ENCODE results near the gene HSPE1. TPM values are rescaled to one million over a fixed set of nuclear protein-coding genes. Genes with fewer than 3 reads are reported as not detected.

HSPE1 gene
- total RNA-seq, 1 experiment from 2014 or later: 343 TPM

Small RNA genes within 50 kb of the gene (small RNA-seq; reads per million reads assigned to genes)
- 0 reads per million in 2 experiments for gene AC020550.1

Other genes with a start within 250 kb of the HSPE1 start
- 18.4 and 20.8 TPM in 2 replicates for gene ANKRD44, start 189.6 kb upstream of the HSPE1 start, total RNA-seq (2014; rRNA removed; shearing (Covaris generic))
- 193 and 230 TPM in 2 replicates for gene SF3B1, start 65.4 kb upstream of the HSPE1 start, total RNA-seq (2014; rRNA removed; shearing (Covaris generic))
- gene COQ10B, start 46.8 kb upstream of the HSPE1 start, total RNA-seq (2014; rRNA removed; shearing (Covaris generic)): 41.6 and 44.0 TPM in 2 replicates
- 1,005 and 1,107 TPM in 2 replicates for gene HSPD1, start 539 bp upstream of the HSPE1 start, total RNA-seq (2014; rRNA removed; shearing (Covaris generic))
- 98.9 and 102 TPM in 2 replicates for gene MOB4, start 15.7 kb downstream of the HSPE1 start, total RNA-seq (2014; rRNA removed; shearing (Covaris generic))
- 0.20 and 0.87 TPM in 2 replicates for gene RFTN2, start 175.2 kb downstream of the HSPE1 start, total RNA-seq (2014; rRNA removed; shearing (Covaris generic))
- gene MARS2, start 205.0 kb downstream of the HSPE1 start, total RNA-seq (2014; rRNA removed; shearing (Covaris generic)): 19.3 and 24.0 TPM in 2 replicates

Measured in NCI-H460 (cell line).